OCI-LY3 (cell line): ENCODE results near the gene CLCN4.

Source experiments
- CTCF ChIP-seq: fragments of 200-600, 300-600 bp; sonication (generic); IDR thresholded peaks from 2 replicates; pipeline ENCODE4 v1.5.1; 2014; ENCODE audit warnings: antibody characterized with exemption, low read length, low read depth
- EZH2phosphoT487 ChIP-seq: fragments of 200-600 bp; shearing (Covaris generic); IDR thresholded peaks from 2 replicates; pipeline ENCODE4 v1.6.1; 2018; ENCODE audit warnings: antibody characterized with exemption, mixed run types, low read depth

DNA sequence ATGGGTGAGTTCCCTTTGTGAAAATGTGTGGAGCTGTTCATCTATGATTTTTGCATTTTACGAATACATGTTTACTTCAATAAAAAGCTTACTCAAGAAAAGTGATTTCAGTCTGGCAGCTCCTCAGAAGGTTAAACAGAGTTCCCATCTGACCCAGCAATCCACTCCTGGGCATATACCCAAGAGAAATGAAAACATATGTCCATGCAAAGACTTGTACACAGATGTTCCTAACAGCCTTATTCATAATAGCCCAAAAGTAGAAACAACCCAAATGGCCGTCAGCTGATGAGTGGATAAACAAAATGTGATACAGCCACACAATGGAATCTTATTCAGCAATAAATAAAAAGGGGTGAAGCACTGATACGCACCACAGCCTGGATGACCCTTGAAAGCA is 20.8 kb downstream of the CLCN4 start:
- TF ChIP-seq CTCF (no peak), EZH2phosphoT487 (no peak)
